ENCODE data around the gene FILIP1.
A peak's percentile ranks its signal among the peaks of the same experiment; 100 is the strongest.

FILIP1 gene

GRCh38 chr6:75334266-75335040 lies 159.1 kb downstream of the FILIP1 start:
- no peak for DNase-seq (ENCODE audit: low spot score)

- no peak for DNase-seq (ENCODE audit: low spot score)
Measured at GRCh38 chr6:75333676-75334200, 159.9 kb downstream of the FILIP1 start.

GRCh38 chr6:75331151-75331550 lies 162.4 kb downstream of the FILIP1 start:
- no peak for DNase-seq (ENCODE audit: low spot score)

- no peak for DNase-seq (ENCODE audit: low spot score)
Measured at GRCh38 chr6:75329703-75330102, 163.9 kb downstream of the FILIP1 start.

GRCh38 chr6:75327807-75328206 lies 165.8 kb downstream of the FILIP1 start:
- no peak for DNase-seq (ENCODE audit: low spot score)

GRCh38 chr6:75326557-75327258 lies 166.9 kb downstream of the FILIP1 start:
- DNase-seq (ENCODE audit: low spot score) = no peak

GRCh38 chr6:75318900-75319299 lies 174.7 kb downstream of the FILIP1 start:
- no peak for DNase-seq (ENCODE audit: low spot score)

- DNase-seq (ENCODE audit: low spot score) = no peak
Measured at GRCh38 chr6:75317503-75318206, 175.9 kb downstream of the FILIP1 start.

GRCh38 chr6:75315978-75316377 lies 177.6 kb downstream of the FILIP1 start:
- DNase-seq (ENCODE audit: low spot score) = no peak

GRCh38 chr6:75308250-75308988 lies 185.2 kb downstream of the FILIP1 start:
- DNase-seq (ENCODE audit: low spot score) = no peak

GRCh38 chr6:75307364-75308004 lies 186.1 kb downstream of the FILIP1 start:
- no peak for DNase-seq (ENCODE audit: low spot score)

- no peak for DNase-seq (ENCODE audit: low spot score)
Measured at GRCh38 chr6:75306064-75306463, 187.5 kb downstream of the FILIP1 start.

GRCh38 chr6:75305573-75305972 lies 188.0 kb downstream of the FILIP1 start:
- DNase-seq (ENCODE audit: low spot score) = no peak

GRCh38 chr6:75302280-75302679 lies 191.3 kb downstream of the FILIP1 start:
- DNase-seq (ENCODE audit: low spot score) = no peak

GRCh38 chr6:75301537-75301936 lies 192.1 kb downstream of the FILIP1 start:
- no peak for DNase-seq (ENCODE audit: low spot score)

GRCh38 chr6:75301088-75301487 lies 192.5 kb downstream of the FILIP1 start:
- no peak for DNase-seq (ENCODE audit: low spot score)

GRCh38 chr6:75300531-75300855 lies 193.1 kb downstream of the FILIP1 start:
- no peak for DNase-seq (ENCODE audit: low spot score)

- DNase-seq (ENCODE audit: low spot score) = no peak
Measured at GRCh38 chr6:75299801-75300530, 193.6 kb downstream of the FILIP1 start.

- peak; percentile 49 for DNase-seq (ENCODE audit: low spot score)
Measured at GRCh38 chr6:75296811-75297779, 196.5 kb downstream of the FILIP1 start.

GRCh38 chr6:75292555-75292954 lies 201.0 kb downstream of the FILIP1 start:
- no peak for DNase-seq (ENCODE audit: low spot score)
